HepG2 (cell line): ENCODE measurements around the gene HDLBP. TPM values are rescaled to one million over a fixed set of nuclear protein-coding genes. Genes with fewer than 3 reads are reported as not detected.

Source experiments
- NAIF1 ChIP-seq: sonication (generic); formaldehyde crosslinking; IDR thresholded peaks from 2 replicates; pipeline ENCODE4 v1.5.0; 2020; ENCODE audit warnings: mild to moderate bottlenecking, missing genetic modification reagents, borderline replicate concordance
- PAF1 ChIP-seq: IDR thresholded peaks from 2 replicates; pipeline ENCODE4 v1.6.1; 2016; ENCODE audit warnings: missing genetic modification reagents, missing compliant biosample characterization
- TOE1 ChIP-seq: sonication (generic); formaldehyde crosslinking; IDR thresholded peaks from 2 replicates; pipeline ENCODE4 v1.4.0; 2020; ENCODE audit warnings: mild to moderate bottlenecking, missing genetic modification reagents
- ZNF282 ChIP-seq: fragments of 450-650 bp; IDR thresholded peaks from 2 replicates; pipeline ENCODE4 v1.6.1; 2018; ENCODE audit not compliant: partially characterized antibody
- ZNF407 ChIP-seq: sonication (generic); formaldehyde crosslinking; IDR thresholded peaks from one replicate; pipeline ENCODE4 v1.5.1; 2020; ENCODE audit warnings: mild to moderate bottlenecking, missing genetic modification reagents; ENCODE audit errors: not compliant biosample characterization
- ZNF75D ChIP-seq: sonication (generic); formaldehyde crosslinking; IDR thresholded peaks from 2 replicates; pipeline ENCODE4 v1.8.1; 2023; ENCODE audit warnings: missing genetic modification reagents, mild to moderate bottlenecking, borderline replicate concordance
- ZSCAN12 ChIP-seq: sonication (generic); formaldehyde crosslinking; IDR thresholded peaks from 2 replicates; pipeline ENCODE4 v1.9.0; 2021; ENCODE audit warnings: mild to moderate bottlenecking, missing genetic modification reagents
- ZUFSP ChIP-seq: sonication (generic); formaldehyde crosslinking; IDR thresholded peaks from 2 replicates; pipeline ENCODE4 v1.9.0; 2021; ENCODE audit warnings: missing genetic modification reagents, mild to moderate bottlenecking, borderline replicate concordance
- polyA plus RNA-seq, 8 experiments: library from polyadenylated mRNA; depleted of rRNA in 3 of 8; stranded (reverse) in 7 of 8; unstranded in 1 of 8; fragments of >200 nt; fragmentation: Illumina TruSeq in 4 of 8; extraction: Trizol in 4 of 8; gene quantifications; 2 replicates each; pipeline versions ENCODE4 v1.2.1 to v1.2.3, GENCODE V29; 2011 to 2016; ENCODE audit warnings: low read depth in 4 of 8, missing spikeins in 1 of 8, mixed read lengths in 1 of 8; ENCODE audit not compliant: insufficient read depth in 1 of 8
- total RNA-seq, 5 experiments: library from RNA; depleted of rRNA; stranded (reverse); fragments of >200 nt; fragmentation: Illumina TruSeq; extraction: Trizol; gene quantifications; 2 replicates each; pipeline ENCODE4 v1.2.3, GENCODE V29; 2016; ENCODE audit warnings: low read depth in 1 of 5
- TF ChIP-seq, protein P1 (sequence below), 2 experiments: sonication (generic) in 1 of 2; formaldehyde crosslinking in 1 of 2; IDR thresholded peaks; 2 replicates each; pipeline versions ENCODE4 v1.4.0 to v1.6.1; 2018 to 2020; ENCODE audit warnings: missing genetic modification reagents in 2 of 2, borderline replicate concordance in 1 of 2, low read depth in 1 of 2, mild to moderate bottlenecking in 1 of 2, missing biosample characterization in 1 of 2
- TF ChIP-seq, protein P2 (sequence below): sonication (generic); formaldehyde crosslinking; IDR thresholded peaks from 2 replicates; pipeline ENCODE4 v1.8.1; 2022; ENCODE audit warnings: low read depth, mild to moderate bottlenecking, missing genetic modification reagents

The HDLBP gene
- total and polyA plus RNA-seq, 2 of the 13 experiments (the other 11 are each of a cell fraction or from before 2014, with no cell fraction given) = 464 to 707 TPM

- peak; percentile 19 for TF ChIP-seq ZNF407 (CRISPR knock-in tag)
- TF ChIP-seq ZNF282 = no peak
- no peak for TF ChIP-seq NAIF1
- no peak for TF ChIP-seq ZUFSP (CRISPR knock-in tag)
- no peak for TF ChIP-seq ZNF75D (CRISPR knock-in tag)
- TF ChIP-seq, protein P1, sequence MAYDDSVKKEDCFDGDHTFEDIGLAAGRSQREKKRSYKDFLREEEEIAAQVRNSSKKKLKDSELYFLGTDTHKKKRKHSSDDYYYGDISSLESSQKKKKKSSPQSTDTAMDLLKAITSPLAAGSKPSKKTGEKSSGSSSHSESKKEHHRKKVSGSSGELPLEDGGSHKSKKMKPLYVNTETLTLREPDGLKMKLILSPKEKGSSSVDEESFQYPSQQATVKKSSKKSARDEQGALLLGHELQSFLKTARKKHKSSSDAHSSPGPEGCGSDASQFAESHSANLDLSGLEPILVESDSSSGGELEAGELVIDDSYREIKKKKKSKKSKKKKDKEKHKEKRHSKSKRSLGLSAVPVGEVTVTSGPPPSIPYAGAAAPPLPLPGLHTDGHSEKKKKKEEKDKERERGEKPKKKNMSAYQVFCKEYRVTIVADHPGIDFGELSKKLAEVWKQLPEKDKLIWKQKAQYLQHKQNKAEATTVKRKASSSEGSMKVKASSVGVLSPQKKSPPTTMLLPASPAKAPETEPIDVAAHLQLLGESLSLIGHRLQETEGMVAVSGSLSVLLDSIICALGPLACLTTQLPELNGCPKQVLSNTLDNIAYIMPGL (CRISPR knock-in tag; IDR thresholded peaks at IDR 0.05; ENCODE audit: borderline replicate concordance in 1 of 2, low read depth in 1 of 2) = 0 out of 4 replicates have a peak, but pooled peaks of 1 of the 2 experiments have one; percentile 32
- no peak for TF ChIP-seq TOE1
- TF ChIP-seq, protein P2, sequence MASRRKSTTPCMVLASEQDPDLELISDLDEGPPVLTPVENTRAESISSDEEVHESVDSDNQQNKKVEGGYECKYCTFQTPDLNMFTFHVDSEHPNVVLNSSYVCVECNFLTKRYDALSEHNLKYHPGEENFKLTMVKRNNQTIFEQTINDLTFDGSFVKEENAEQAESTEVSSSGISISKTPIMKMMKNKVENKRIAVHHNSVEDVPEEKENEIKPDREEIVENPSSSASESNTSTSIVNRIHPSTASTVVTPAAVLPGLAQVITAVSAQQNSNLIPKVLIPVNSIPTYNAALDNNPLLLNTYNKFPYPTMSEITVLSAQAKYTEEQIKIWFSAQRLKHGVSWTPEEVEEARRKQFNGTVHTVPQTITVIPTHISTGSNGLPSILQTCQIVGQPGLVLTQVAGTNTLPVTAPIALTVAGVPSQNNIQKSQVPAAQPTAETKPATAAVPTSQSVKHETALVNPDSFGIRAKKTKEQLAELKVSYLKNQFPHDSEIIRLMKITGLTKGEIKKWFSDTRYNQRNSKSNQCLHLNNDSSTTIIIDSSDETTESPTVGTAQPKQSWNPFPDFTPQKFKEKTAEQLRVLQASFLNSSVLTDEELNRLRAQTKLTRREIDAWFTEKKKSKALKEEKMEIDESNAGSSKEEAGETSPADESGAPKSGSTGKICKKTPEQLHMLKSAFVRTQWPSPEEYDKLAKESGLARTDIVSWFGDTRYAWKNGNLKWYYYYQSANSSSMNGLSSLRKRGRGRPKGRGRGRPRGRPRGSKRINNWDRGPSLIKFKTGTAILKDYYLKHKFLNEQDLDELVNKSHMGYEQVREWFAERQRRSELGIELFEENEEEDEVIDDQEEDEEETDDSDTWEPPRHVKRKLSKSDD (CRISPR knock-in tag) = no peak
- TF ChIP-seq ZSCAN12 (CRISPR knock-in tag) = no peak
- no peak for TF ChIP-seq PAF1 (CRISPR knock-in tag)
Observed at GRCh38 chr2:241272303-241273209, 42.9 kb downstream of the HDLBP start (continued).
